OCI-LY3 (cell line): Measurements from ENCODE around the gene KIAA1586.
"Not testable (repeated sequence)": the region's sequence is repeated elsewhere in the genome, so short reads cannot be mapped to it uniquely, and the experiment has no call there.

Experiments
- H2AFZ ChIP-seq: fragments of 200-600, 300-600 bp; shearing (Covaris generic); 2 replicates; pipeline ENCODE4 v1.6.0; 2014; ENCODE audit warnings: antibody characterized with exemption, low read depth, low read length
- H3K27ac ChIP-seq: fragments of 200-600, 300-600 bp; sonication (generic); 2 replicates; pipeline ENCODE4 v1.5.1; 2014; ENCODE audit warnings: mild to moderate bottlenecking, low read length, moderate library complexity, mixed read lengths
- H3K27me3 ChIP-seq: fragments of 200-600, 300-600 bp; sonication (generic); 2 replicates; pipeline ENCODE4 v1.6.1; 2014; ENCODE audit warnings: low read depth, low read length, mixed read lengths
- H3K36me3 ChIP-seq: fragments of 200-600, 300-600 bp; sonication (generic); replicated peaks from 2 replicates; pipeline ENCODE3; 2014; ENCODE audit warnings: low read depth, low read length, mixed read lengths
- H3K4me1 ChIP-seq: fragments of 300-600, 200-600 bp; sonication (generic); 2 replicates; pipeline ENCODE4 v1.6.1; 2014; ENCODE audit warnings: low read length, mixed read lengths
- H3K4me2 ChIP-seq: fragments of 200-600, 300-600 bp; sonication (generic); 2 replicates; pipeline ENCODE4 v1.6.1; 2014; ENCODE audit warnings: low read length, mixed read lengths
- H3K4me3 ChIP-seq: fragments of 300-600, 200-600 bp; sonication (generic); 2 replicates; pipeline ENCODE4 v1.5.1; 2014; ENCODE audit warnings: antibody characterized with exemption, mild to moderate bottlenecking, low read length, moderate library complexity
- H3K79me2 ChIP-seq: fragments of 300-600, 200-600 bp; shearing (Covaris generic); 2 replicates; pipeline ENCODE4 v1.6.1; 2014; ENCODE audit warnings: mild to moderate bottlenecking, low read length, mixed read lengths
- H3K9ac ChIP-seq: fragments of 300-600, 200-600 bp; shearing (Covaris generic); 2 replicates; pipeline ENCODE4 v1.6.0; 2014; ENCODE audit warnings: mild to moderate bottlenecking, low read length, moderate library complexity
- H3K9me3 ChIP-seq: fragments of 200-600, 300-600 bp; shearing (Covaris generic); 2 replicates; pipeline ENCODE4 v1.6.1; 2014; ENCODE audit warnings: low read length, mixed read lengths; ENCODE audit not compliant: insufficient read depth
- H4K20me1 ChIP-seq: fragments of 200-600, 300-600 bp; sonication (generic); 2 replicates; pipeline ENCODE4 v1.6.1; 2016; ENCODE audit warnings: low read length, mixed read lengths; ENCODE audit not compliant: insufficient read depth
- EZH2phosphoT487 ChIP-seq: fragments of 200-600 bp; shearing (Covaris generic); IDR thresholded peaks from 2 replicates; pipeline ENCODE4 v1.6.1; 2018; ENCODE audit warnings: antibody characterized with exemption, mixed run types, low read depth
- TF ChIP-seq, protein P1 (sequence below): fragments of 200-600, 300-600 bp; sonication (generic); IDR thresholded peaks from 2 replicates; pipeline ENCODE4 v1.5.1; 2014; ENCODE audit warnings: antibody characterized with exemption, low read length, low read depth

Gene KIAA1586

DNA sequence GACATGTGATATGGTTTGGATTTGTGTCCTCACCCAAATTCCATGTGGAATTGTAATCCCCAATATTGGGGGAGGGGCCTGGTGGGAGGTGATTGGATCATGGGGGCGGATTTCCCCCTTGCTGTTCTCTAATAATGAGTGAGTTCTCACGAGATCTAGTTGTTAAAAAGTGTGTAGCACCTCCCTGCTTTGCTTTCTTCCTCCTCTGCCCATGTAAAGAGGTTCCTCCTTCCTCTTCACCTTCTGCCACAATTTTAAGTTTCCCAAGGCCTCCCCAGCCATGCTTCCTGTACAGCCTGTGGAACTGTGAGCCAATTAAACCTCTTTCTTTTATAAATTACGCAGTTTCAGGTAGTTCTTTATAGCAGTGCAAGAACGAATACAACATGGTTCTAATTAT is 41.4 kb downstream of the KIAA1586 start:
- no peak for TF ChIP-seq EZH2phosphoT487
- TF ChIP-seq, protein P1, sequence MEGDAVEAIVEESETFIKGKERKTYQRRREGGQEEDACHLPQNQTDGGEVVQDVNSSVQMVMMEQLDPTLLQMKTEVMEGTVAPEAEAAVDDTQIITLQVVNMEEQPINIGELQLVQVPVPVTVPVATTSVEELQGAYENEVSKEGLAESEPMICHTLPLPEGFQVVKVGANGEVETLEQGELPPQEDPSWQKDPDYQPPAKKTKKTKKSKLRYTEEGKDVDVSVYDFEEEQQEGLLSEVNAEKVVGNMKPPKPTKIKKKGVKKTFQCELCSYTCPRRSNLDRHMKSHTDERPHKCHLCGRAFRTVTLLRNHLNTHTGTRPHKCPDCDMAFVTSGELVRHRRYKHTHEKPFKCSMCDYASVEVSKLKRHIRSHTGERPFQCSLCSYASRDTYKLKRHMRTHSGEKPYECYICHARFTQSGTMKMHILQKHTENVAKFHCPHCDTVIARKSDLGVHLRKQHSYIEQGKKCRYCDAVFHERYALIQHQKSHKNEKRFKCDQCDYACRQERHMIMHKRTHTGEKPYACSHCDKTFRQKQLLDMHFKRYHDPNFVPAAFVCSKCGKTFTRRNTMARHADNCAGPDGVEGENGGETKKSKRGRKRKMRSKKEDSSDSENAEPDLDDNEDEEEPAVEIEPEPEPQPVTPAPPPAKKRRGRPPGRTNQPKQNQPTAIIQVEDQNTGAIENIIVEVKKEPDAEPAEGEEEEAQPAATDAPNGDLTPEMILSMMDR, result no peak
- H3K27ac ChIP-seq, result no peak overlapping the region
- H3K27me3 ChIP-seq, result no peaks in the 10 kb centered on the region
- H3K79me2 ChIP-seq, result peaks cover 17% of the 10 kb centered on the region
- H3K9ac ChIP-seq, result no peak overlapping the region
- H3K4me2 ChIP-seq, result no peak overlapping the region
- peaks cover 15% of the 10 kb centered on the region for H4K20me1 ChIP-seq
- H3K4me3 ChIP-seq, result no peak overlapping the region
- no peak overlapping the region for H2AFZ ChIP-seq
- H3K4me1 ChIP-seq, result peaks cover 19% of the 10 kb centered on the region
- H3K36me3 ChIP-seq, result peaks cover 13% of the 10 kb centered on the region
- no peaks in the 10 kb centered on the region for H3K9me3 ChIP-seq

DNA sequence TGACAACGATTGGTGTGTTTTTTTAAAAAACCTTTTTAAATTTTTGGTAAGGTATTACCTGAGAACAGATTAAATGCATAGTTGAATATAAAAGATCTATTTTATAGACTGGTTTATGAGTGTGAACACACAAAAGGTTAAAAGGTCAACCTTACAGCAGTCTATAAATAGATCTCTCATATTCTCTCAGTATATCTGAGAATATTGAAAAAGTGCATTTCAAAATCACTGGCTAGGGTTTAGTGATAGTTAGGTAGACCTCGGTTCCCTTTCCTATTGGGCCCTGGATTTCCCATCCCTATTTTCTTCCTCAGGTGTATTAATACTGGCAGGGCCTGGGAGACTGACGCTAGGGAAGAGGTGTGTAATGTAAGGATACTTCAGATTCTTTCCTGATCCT is 42.8 kb downstream of the KIAA1586 start:
- TF ChIP-seq, protein P1, result no peak
- no peak for TF ChIP-seq EZH2phosphoT487
- H4K20me1 ChIP-seq, result peaks cover 25% of the 10 kb centered on the region
- peak overlapping the region; percentile 42 for H3K9ac ChIP-seq
- H3K36me3 ChIP-seq, result peaks cover 18% of the 10 kb centered on the region
- peak overlapping the region; percentile 73 for H3K4me2 ChIP-seq
- H3K4me1 ChIP-seq, result peaks cover 27% of the 10 kb centered on the region
- H3K79me2 ChIP-seq, result peaks cover 31% of the 10 kb centered on the region
- peak overlapping the region; percentile 63; the same call in 1 of the 2 replicates for H2AFZ ChIP-seq
- no peak overlapping the region for H3K27ac ChIP-seq
- H3K9me3 ChIP-seq, result no peaks in the 10 kb centered on the region
- H3K27me3 ChIP-seq, result no peaks in the 10 kb centered on the region
- H3K4me3 ChIP-seq, result peak overlapping the region; percentile 73

DNA sequence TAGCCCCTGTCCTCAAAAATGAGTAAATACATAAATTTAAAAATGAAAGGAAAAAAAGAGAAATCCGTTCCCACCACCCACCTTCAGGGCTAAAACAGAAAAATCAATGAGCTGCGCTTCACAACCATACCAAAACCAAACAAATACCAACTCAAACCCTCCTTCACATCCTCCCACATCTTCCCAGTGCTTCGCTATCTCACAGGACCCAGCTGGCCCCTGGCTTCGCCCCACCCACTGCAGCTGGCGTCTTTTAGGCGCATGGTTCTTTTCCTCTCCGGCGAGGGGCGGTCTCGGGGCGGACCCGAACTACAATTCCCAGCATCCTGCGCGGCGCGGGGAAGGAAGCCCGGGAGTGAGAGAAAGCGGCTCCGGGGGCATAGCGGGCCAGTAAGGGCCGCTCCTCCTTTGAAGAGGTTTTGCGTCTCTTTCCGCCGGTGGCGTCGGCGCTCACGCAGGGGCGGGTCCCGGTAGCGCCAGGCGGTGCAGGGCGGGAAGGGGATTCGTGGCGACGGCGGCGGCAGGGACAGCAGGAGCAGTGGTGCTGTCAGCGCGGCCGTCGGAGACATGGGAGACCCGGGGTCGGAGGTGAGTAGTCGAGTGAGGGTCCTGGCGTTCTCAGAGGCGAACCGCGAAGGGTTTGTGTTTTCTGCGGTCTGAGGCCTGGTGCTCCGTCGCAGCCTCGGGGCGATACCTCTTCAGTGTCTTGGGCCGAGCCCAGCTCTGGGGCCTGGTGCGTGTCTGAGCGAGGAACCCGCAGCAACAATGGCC is 43.4 kb downstream of the KIAA1586 start, which contains the start of gene ZNF451:
ZNF451 (plus strand) TSS at position 502 of the 771 bp plus-strand sequence; CDS start at position 568, 66 bp downstream.
- Histone ChIP-seq H3K27me3 (no peaks in the 10 kb centered on the region), H3K79me2 (peaks cover 37% of the 10 kb centered on the region), H4K20me1 (peaks cover 28% of the 10 kb centered on the region), H3K4me3 (peak within 1 kb of the TSS; percentile 73), H3K27ac (peak within 1 kb of the TSS; percentile 55), H3K36me3 (peaks cover 20% of the 10 kb centered on the region), H3K4me2 (peak within 1 kb of the TSS; percentile 73), H3K4me1 (peaks cover 27% of the 10 kb centered on the region), H3K9me3 (no peaks in the 10 kb centered on the region), H3K9ac (peak within 1 kb of the TSS; percentile 73), H2AFZ (peak within 1 kb of the TSS; percentile 63)
- TF ChIP-seq EZH2phosphoT487, result no peak
- TF ChIP-seq, protein P1, result no peak

DNA sequence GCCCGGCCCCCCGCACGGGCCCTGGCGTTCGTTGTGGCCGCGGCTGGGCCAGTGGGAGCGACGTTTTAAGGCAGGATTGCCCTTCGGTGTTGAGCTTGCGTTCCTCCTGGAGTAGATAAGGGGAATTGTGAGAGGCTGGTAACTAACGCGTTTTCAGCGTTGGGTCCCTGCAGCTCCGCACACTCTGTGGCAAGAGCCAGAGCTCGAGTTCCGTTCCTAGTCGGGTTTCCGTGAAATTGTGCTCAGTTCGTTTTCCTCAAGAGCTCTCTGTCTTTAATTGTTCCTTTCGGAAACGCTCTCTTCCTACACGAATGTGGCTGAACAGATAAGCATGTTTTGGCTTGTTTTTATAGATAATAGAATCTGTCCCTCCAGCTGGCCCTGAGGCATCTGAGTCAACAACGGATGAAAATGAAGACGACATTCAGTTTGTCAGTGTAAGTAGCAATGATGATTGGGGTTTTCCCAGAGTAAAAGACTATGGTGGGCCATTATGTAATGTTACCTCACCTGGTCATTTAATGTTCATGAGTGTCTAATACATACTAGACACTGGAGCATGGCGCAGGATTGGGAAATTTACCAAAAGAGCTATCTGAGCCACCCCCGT is 44.1 kb downstream of the KIAA1586 start:
- not testable (repeated sequence) for H3K4me3 ChIP-seq, H2AFZ ChIP-seq, H3K9ac ChIP-seq, H3K9me3 ChIP-seq, H3K27ac ChIP-seq, H3K27me3 ChIP-seq, H3K4me2 ChIP-seq
- H3K4me1 ChIP-seq, result peaks cover 27% of the 10 kb centered on the region
- H3K79me2 ChIP-seq, result peaks cover 44% of the 10 kb centered on the region
- H3K36me3 ChIP-seq, result peaks cover 22% of the 10 kb centered on the region
- H4K20me1 ChIP-seq, result peaks cover 33% of the 10 kb centered on the region

DNA sequence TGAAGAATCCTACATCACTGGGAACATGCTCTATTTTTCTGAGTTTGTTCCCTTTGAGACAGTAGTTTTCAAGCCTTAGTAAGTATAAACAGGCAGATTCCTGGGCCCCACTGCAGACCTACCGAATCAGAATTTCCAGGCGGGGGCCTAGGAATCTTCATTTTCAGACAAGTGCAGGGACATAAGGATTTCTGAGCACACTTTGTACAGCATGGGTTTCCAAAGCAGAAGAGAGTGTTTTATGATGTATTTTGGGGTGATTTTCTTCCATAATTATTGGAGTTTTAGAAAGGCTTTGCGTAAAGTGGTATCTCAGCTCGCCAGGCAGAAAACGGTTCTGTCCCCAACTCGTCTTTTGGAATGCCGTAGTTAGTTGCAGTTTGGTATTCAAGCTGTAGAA is 44.9 kb downstream of the KIAA1586 start:
- Histone ChIP-seq H3K36me3 (peaks cover 22% of the 10 kb centered on the region), H3K4me1 (peaks cover 27% of the 10 kb centered on the region), H4K20me1 (peaks cover 35% of the 10 kb centered on the region), H3K9ac (peak overlapping the region; percentile 23; the same call in 1 of the 2 replicates), H3K79me2 (peaks cover 52% of the 10 kb centered on the region), H3K4me3 (peak overlapping the region; percentile 58), H3K4me2 (peak overlapping the region; percentile 64)
- H2AFZ ChIP-seq, H3K27me3 ChIP-seq, H3K9me3 ChIP-seq, H3K27ac ChIP-seq: not testable (repeated sequence)
